GM18502 (cell line): ENCODE results near the gene AGMO.
"Not testable (repeated sequence)": the region's sequence is repeated elsewhere in the genome, so short reads cannot be mapped to it uniquely, and the experiment has no call there.

ENCODE experiments used
- ATAC-seq: cut with Tn5 transposase; IDR thresholded peaks from one replicate; pipeline ENCODE4 v1.9.1; 2021; ENCODE audit warnings: mild to moderate bottlenecking; ENCODE audit not compliant: unreplicated experiment, poor library complexity

The AGMO gene

DNA sequence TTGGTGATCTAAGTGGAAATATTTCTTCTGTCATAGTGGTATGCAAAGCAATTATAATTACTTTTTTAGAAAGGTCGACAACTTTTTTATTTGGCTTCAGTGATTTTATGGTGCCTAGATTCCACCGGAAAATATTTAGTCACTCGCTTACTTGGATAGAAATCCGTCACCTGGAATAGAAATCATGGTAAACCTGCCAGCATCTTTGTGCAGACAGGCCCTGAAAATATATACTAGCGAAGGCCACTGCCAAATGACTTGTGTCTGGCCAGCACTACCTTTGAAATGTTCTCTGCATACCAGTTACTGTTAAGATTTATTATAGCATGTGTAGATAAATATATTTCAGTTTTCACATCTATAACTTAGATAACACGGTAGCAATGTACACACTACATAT, 226.4 kb downstream of the AGMO start:
- ATAC-seq: no peak

DNA sequence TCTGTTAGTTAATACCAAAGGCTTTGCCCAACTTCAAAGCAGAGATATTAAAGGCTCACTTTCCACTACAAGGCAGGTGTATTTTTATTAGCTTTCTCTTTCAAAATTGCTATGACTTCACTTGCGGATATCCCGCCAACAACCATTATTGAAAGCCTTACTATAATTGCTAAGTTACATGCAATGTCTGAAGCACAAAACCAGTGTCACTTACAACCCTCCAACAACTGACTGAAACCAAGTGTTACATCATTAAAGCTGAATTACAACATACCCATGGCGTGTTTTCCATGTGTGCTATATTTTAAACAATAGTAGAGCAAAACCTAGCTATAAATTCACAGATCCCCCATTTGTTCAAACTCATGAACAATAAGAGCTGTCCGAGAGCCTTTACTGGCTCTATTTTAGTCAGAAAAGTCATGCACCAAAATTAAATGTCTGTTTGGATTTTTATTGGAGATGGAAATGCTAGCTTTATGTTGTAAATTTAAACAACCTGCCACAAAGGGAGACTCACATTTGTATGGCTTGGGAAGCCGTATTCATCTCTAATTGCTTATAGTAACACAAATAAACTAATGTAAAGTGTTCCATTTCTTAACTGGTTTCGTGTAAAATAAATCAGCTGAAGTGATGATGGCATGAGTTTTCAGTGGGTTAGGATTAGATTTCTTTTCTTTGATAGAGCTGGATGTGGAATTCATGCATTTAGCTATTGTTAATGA, 227.1 kb downstream of the AGMO start:
- ATAC-seq: no peak

DNA sequence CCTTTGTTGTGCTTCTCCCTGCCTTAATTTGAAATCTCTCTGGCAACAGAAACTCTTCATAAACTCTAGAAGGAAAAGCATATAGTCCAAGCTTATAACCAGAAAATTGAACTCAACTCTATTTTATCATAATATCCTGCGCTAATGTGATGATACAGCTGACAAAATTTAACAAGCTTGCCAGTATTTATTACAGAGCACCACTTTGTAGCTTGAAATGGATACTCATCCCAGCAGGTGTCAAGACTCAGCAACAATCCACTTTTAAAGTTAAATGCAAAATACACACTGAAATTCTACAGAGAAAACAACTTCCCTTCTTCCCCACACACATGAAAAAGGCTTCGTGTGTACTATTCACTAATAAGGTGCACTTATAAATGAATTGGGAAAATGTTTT, 228.9 kb downstream of the AGMO start:
- ATAC-seq: no peak

DNA sequence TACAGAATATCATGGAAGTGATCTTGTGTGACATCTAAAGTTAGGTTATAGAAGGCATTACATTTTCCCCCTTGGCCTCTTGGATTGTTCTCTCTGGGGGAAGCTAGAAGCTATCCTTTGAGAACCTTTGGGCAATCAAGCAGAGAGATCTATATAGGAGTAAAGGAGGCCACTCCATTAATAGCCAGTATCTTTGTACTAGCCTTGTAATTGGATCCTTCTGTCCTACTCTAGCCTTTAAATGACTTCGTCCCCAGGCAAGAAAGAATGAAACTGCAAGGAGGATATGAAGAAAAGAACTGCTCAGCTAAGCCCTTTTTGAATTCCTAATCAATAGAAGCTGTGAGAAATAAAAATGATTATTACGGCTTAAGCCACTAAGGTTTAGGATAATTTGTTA, 230.9 kb downstream of the AGMO start:
- no peak for ATAC-seq

DNA sequence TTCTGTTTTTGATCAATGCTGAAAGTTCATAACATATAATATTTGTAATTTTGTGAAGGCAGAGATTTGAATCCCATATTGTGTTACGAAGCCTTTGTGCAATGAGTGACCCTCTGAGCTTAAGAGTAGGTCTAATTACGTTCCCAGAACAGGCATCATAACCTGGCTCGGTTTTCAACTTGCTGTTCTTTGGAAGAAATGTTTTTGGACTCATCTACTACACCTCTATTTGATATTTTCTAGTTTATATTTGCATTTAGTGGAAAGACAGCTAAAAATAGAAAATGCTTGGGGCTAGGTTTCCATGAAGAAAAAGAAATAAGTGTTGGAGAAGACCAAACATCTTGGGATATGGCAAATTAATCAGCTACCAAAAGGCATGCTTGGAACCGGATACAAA, 234.8 kb downstream of the AGMO start:
- no peak for ATAC-seq

DNA sequence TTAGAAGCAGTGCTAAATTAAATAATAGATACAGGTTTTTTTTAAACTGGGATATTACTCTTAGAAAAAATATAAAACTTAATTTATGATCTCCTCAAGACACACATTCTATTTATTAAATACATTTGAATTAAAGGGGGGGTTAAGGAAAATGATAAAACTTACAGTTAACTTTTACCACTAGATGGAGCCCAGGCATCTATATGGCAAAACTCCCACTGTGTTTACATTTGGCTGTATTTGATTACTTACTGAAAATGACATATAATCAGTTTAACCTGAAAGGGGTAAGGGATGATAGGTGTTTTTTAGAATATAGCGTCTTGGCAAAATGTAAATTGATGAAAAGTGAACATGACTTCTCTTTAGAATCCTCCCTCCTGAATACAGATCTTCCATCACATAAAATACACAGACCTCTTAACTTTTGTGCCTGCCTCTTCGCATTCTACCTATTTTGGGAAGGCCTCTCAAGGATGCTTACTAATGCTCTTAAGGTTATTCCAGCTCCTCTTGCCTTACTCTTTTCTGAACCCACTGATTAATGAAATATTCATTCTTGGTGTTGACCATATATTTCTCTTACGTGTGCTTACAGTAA, 235.7 kb downstream of the AGMO start:
- no peak for ATAC-seq

DNA sequence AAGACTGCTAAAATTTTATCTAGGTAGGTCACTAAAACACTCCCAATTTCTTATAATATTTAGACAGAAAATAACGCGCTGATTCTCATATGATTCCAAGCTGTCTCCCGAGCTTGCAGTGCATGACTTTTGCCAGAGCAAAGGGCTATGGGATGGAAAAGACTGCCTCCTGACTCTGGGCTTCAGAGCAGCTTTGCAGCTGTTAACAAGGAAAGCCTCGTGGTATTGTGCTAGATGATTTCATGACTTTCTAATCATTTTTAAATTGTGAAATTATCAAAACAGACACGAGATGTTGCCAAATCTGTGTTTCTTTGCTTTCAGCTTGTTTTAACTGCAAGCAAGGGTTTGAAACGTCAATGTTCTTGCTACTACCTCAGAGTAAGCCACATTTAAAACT, 238.3 kb downstream of the AGMO start:
- no peak for ATAC-seq

DNA sequence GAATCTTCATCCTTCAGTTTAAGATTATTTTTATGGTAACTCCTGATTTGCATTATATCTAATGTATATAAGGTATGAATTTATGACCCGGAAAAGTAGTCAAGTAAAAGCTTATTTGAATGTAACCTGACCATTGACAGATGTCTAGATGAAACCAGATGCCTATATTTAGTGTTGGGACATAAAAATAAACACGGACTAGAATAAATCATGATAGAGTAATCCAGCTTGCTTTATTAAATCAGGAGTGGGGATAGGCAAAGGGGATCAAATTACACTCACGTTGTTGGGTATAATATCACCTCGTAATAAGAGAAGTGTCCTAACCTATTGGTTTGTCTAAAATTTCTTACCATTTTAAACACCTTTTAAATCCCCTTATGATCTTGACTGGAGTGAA, 244.6 kb downstream of the AGMO start:
- no peak for ATAC-seq

DNA sequence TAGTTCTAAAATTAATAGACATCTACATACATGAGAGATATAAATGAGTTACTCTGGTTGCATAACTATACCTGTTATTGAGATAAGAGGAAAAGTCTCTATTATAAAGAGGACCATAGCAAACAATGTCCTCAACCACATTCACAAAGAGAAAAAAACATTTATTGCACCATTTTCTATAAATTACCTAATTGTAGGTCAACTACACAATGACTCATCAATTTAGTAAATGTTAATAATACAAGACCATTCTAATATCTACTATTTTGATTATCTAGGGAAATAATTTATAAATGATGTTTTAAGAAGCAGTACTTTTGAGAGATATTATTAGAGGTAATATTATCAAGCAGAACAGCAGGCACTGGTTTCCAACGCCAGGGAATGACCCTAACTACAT, 246.1 kb downstream of the AGMO start:
- no peak for ATAC-seq

DNA sequence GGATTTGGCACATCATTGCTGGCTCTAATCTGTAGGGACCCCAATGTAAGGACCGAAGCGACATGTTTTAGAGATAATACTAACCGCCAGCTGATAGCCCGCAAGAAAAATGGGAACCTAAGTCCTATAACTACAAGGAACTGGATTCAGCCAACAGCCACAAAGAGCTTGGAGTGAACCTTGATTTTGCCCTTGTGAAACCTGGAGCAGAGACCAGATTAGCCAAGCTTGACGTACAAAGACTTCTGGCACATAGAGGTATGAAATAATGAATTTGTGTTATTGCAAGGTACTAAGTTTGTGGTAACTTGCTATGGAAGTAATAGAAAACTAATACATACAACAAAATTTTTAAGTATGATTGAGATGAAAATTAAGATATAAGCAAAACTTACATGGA, 246.9 kb downstream of the AGMO start:
- no peak for ATAC-seq

DNA sequence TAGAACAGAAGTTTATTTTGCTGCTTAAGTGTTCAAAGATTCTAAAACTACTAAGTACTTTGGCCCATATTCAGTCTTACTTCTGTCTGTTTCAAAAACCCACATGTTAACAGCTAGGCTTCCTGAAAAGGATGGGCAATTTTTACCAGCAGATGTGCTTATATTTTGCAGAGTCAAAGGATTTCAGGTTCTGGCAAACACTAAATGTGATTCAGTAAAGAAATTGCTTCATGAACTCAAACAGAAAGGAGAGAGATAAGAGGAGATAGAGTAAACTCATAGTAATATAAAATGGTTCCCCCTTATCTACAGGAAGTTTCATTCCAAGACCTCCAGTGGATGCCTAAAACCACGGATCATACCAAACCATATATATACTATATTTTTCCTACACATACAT, 248.5 kb downstream of the AGMO start:
- no peak for ATAC-seq

DNA sequence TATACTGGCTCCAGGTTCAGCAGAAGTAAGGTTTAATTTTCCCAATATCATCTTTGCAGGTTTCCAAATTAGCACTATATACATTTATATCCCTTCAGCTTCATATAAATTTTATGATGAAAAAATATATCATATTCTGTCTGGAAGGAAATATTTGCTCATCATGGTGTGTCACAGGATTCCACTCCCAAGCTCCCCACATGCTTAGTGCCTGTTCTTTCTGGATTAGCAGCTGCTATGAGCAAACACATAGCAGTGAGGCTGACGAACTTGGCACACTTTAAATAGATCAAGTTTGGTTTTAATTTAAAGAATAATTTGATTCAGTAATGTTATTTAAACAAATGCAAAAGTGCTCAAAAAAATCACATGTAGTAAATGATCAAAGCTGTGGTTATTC, 251.9 kb downstream of the AGMO start:
- ATAC-seq: no peak

DNA sequence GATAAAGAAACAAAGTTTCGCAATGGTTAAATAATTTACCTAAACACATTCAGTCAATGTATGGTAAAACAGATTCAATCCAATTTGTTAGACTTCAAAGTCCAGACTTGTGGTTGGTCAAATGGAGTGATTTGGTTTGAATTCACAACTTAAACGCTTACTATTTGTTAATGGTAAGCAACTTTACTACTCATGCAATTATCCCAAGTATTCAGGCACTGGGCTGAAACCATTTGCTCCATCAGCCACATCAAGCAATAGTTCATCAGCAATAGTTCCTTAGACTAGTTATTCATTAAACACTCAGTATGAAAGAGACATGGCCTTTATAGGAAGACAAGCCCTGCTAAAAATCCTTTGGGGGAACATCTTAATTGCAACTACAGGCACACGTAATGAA, 253.0 kb downstream of the AGMO start:
- no peak for ATAC-seq

DNA sequence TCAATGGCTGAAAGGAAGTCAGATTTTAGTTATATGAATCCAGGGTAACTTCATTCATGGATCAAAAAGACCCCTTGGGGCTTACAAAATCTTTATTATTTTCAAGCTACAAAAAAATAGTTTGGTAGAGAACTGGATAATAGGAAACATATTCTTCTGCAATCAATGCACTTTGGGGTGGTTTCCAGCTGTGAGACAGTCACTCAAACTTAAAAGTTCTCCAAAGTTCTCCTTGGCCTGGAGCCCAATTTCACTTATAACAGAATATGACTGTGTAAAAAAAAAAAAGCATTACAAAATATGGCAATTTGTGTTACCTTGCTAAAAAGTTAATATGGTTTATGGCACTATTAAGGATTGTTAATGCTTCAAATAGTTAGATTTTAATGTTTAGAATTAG, 255.5 kb downstream of the AGMO start:
- no peak for ATAC-seq

DNA sequence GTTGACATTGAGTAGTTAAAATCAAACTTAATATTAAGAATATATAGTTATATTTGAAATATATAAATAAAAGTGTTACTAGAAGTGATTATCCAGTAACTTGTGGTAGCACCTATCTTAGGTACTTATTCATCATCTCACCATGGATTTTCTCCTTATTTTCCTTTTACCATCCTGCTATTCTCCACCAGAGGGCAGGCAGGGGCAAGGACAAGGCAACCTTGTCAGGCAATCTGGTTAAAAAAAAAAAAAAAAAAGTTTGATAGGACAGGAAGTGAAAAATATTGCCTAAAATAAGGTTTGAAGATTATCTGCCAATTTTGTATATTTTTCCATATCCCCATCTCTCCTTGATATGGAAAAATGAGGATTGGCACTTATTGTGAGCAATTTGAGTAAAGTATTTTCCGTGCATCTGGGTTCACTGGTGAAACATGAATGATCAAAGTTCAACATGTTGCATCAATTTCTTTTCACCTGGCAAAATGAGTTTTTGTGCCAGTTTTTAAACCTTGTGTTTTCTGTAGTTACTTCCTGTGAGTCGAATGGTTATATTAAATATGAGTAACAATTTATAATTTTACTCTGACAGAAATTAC, 256.7 kb downstream of the AGMO start:
- peak; percentile 69 for ATAC-seq

DNA sequence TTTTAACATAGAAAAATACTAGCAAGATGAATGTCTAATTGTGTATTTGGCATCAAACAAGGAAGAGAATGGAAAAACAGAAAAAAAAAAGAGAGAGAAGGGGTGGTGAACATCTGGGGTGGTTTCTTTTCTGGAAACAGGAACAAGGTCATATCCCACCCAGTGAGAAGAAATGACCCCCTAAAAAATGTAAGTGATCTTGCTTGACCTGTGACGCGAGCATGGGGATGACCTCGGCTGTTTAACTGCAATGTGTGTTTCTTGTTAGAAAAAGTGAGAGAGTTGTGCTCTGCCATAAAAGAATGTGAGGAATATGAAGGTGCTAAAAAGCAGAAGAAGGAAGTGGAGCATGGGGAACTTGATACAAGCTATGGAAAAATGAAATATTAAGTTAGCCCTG, 258.5 kb downstream of the AGMO start:
- no peak for ATAC-seq

DNA sequence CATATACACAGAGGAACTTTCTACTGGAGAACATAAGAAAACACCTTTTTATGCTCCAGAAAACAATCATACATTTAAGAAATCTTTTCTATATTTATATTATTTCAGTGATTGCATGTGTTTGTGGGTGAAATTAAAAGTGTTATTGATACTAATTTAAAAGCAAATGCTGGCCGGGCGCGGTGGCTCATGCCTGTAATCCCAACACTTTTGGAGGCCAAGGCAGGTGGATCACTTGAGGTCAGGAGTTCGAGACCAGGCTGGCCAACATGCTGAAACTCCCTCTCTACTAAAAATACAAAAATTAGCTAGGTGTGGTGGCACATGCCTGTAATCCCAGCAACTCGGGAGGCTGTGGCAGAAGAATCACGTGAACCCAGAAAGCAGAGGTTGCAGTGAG, 260.8 kb downstream of the AGMO start:
- ATAC-seq: not testable (repeated sequence)

DNA sequence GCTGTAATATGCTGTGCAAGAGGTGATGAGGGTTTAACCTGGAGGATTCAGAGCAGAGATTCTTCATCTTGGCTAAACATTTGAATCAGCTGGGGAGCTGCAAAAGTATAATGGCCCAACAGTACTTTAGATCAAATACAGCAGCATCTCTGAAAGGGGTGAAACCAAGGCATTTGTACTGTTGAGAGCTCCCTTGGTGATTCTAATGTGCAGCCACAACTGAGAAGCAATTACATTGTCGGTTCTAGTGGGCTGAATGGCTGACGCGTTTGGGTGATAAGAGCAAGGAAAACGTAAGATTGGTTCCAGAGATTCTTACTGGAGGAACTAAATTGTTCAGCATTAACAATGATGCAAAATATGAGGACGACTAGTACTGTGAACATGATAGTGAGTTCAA, 269.7 kb downstream of the AGMO start:
- ATAC-seq: no peak

DNA sequence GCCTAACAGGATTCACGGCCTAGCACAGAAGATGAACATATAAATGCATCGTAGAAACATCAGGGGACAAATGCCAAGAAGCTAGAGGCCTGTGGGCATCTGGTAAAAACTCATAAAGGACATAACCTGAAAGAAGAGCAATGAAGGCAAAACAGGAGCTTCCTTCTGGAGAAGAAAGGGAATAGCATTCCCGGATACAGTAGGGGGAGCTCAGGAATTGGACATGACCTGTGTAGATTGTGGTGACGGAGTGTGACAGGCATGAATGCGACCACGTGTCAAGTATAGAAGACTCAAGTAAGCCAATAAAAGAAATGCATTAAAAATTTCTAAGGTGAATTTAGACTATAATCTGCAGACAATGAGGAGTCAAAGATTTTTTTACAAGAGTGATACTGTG, 270.1 kb downstream of the AGMO start:
- ATAC-seq: no peak

DNA sequence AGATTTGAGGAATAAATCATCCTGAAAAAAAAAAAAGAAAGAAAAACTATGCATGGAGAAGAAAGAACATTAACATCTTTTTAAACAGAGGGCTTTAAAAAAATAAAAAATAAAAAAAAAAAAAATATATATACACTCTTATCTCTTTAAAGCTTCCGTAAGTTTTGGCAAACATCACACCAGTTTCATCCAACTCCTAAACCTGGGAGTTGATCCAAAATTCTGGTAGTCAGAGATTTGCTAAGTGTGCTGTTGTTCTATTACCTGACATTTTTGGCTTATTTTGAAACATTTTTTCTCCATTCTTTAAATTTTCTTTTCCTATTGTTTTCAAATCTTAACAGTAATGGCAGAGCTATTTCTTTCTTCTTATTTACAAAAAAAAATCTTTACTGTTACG, 273.1 kb downstream of the AGMO start:
- ATAC-seq: no peak

DNA sequence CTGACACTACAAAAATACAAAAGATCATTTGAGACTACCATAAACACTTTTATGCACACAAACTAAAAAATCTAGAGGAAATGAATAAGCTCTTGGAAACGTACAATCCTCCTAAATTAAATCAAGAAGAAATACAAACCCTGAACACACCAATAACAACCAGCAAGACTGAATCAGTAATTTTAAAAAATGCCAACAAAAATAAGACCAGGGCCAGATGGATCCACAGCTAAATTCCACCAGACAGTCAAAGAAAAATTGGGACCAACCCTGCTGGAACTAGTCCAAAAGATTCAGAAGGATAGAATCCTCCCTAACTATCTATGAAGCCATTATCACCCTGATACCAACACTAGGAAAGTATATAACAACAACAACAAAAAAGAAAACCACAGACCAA, 277.4 kb downstream of the AGMO start:
- ATAC-seq: no peak

DNA sequence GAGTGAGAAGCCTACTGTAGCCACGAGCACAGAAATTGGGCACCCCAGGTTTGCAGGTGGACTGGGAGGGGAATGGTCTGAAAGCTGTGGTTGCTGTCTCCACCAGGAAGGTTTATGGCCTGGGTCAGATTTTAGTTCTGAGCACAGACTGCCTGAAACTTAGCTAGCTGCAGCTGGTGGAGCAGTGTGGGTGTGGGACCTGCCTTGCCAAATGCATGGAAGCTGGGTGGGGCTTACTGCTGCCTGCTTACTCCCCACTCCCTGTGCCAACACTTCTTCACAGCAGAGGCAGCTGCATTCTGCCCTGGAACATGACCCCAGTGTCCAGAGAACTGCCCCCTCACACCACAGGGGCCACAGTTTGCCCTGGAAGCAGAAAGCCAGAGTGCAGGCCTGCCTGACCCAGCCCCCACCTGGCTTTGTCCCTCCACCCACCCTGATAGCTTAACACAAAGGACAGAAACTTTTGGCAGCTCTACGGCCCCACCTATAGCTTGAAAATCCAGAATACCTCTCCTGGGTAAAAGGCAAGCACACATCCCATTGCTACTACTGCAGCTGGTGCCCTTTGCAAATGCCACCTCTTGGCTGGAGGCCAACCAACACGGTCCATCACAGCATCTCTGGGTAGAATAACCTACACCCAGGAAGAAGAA, 281.6 kb downstream of the AGMO start:
- no peak for ATAC-seq
